ENCODE measurements around the gene DISC1.

The DISC1 gene

DNA sequence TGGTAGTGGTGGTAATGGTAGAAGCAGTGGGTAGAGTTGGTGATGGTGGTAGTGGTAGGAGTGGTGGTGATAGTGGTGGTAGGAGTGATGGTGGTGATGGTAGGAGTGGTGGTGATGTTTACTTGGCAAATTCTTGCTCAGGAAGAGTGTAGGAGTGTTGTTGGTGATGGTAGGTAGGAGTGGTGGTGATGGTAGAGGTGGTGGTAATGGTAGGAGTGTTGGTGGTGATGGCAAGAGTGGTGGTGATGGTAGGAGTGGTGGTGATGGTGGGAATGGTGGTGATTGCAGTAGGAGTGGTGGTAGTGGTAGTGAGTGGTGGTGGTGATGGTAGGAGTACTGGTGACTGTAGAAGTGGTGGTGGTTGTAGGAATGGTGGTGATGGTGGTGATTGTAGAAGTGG is 106.5 kb downstream of the DISC1 start:
- TF ChIP-seq, protein P1, sequence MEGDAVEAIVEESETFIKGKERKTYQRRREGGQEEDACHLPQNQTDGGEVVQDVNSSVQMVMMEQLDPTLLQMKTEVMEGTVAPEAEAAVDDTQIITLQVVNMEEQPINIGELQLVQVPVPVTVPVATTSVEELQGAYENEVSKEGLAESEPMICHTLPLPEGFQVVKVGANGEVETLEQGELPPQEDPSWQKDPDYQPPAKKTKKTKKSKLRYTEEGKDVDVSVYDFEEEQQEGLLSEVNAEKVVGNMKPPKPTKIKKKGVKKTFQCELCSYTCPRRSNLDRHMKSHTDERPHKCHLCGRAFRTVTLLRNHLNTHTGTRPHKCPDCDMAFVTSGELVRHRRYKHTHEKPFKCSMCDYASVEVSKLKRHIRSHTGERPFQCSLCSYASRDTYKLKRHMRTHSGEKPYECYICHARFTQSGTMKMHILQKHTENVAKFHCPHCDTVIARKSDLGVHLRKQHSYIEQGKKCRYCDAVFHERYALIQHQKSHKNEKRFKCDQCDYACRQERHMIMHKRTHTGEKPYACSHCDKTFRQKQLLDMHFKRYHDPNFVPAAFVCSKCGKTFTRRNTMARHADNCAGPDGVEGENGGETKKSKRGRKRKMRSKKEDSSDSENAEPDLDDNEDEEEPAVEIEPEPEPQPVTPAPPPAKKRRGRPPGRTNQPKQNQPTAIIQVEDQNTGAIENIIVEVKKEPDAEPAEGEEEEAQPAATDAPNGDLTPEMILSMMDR (IDR thresholded peaks at IDR 0.05), result no peak

DNA sequence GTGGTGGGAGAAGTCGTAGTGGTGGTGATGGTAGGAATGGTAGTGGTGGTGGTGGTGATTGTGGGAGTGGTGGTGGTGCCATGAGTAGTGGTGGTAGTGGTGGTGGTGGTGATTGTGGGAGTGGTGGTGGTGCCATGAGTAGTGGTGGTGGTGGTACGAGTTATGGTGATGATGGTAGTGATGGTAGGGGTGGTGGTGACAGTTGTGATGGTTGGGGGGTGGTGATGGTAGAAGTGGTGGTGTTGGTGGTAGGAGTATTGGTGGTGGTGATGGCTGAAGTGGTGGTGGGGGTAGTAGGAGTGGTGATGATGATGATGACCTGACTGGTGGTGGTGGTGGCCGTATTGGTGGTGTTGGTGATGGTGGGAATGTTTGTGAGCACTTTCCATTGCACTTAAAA is 107.1 kb downstream of the DISC1 start:
- TF ChIP-seq, protein P1 (IDR thresholded peaks at IDR 0.05), result no peak

DNA sequence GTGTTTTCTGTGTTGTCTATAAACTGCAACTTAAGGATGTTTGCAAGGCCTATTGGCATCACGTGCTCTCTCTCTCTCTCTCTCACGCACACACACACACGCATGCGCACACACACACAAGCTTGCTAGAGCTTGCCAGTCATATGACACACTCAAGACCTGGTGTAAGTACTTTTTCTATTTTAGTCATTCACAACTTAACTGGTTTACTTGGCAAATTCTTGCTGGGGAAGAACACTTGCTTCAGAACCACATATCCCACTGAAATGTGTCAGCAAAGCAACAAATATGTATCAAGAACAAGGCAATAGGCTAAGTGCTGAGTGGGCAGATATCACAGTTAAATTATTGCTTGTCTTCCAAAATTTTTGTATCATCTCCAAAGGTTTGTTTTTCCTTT is 107.8 kb downstream of the DISC1 start:
- TF ChIP-seq, protein P1 (IDR thresholded peaks at IDR 0.05), result no peak

DNA sequence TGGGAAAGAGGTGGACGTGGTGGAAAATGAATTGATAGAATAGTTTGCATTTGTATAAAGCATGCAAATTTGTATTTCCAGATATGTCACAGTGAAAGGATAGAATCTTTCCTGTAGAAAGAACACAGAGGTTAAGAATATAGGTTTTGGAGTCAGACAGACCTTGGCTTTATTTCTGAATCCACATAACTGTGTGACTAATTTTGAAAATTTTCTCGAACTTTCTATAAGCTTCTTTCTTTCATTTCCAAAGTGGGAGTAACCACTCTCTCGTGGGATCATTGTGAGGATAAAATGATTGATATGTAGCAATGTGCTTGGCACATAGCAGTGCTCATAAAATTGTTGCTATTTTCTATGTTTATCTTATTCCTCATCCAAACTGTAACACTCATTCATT is 108.8 kb downstream of the DISC1 start:
- TF ChIP-seq, protein P1 (IDR thresholded peaks at IDR 0.05), result no peak

DNA sequence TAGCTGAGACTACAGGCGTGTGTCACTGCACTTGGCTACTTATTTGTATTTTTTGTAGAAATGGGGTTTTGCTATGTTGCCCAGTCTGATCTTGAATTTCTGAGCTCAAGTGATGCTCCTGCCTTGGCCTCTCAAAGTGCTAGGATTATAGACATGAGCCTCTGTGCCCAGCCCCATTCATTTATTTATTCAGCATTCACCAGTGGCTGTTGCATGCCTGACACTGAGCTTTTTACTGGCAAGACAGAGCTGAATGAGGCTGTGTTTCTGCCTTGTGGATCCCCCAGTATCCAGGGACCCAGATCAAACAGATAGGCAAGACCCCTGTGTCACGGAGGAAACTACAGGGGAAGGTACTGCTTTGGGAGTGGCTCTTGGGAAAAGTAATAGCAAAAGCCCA is 109.4 kb downstream of the DISC1 start:
- TF ChIP-seq, protein P1 (IDR thresholded peaks at IDR 0.05), result no peak

DNA sequence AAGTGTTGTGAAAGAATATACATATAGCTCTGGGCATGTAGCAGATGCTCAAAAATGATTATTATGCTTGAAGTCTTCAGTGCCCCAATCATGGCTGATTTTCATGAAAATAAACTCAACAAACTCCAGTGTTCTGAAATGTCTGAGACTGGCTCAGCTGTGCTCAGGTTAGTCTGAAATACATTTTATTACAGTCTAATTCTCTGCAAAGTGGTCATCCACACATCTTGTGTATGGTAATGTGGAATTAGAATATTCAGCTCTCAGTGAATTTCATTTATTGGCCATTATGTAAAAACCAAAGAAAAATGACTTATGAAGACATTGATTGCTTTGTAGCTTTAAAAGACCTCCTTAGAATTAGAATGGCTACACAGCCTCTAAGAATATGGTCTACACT is 109.9 kb downstream of the DISC1 start:
- TF ChIP-seq, protein P1 (IDR thresholded peaks at IDR 0.05), result no peak

DNA sequence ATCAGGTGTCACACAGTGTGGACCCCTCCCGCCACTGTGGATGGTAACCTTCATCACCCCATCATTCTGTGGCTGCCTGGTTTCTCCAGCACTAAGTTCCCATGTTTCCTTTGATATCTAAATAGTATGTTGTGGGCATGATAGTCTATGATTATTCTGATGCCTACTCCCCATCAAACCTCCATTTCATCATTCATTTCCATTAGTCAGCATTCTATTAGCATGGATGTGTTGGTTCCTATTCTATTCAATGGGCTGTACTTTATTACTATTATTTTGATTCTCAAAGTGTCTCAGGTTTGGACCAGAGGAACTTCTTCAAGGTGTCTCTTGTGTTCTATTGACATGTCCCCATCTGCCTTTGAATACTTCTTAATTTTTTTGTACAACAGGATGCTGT is 112.0 kb downstream of the DISC1 start:
- TF ChIP-seq, protein P1 (IDR thresholded peaks at IDR 0.05), result no peak

DNA sequence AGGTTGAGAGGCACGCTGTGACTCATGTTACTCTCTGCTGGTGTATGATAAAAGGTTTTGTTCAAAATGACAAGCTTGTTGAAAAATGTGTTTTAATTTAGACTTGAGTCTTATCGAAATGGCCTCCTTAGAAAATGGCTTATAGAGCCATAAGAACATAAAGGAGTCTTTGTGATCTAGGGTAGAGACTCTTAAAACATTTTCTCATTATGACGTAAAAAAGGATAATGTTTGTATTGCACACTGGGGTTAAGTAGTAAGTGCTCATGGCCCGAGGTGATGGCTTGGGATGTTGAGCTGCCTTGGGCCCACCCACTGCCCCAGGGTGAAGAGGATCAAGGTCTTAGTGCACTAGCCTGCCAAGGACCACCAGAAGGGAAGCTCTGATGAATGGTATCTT is 117.4 kb downstream of the DISC1 start:
- TF ChIP-seq, protein P1 (IDR thresholded peaks at IDR 0.05), result no peak

Measured in LNCAP (cell line).